ENCODE data around the gene MLKL.
"Not testable (repeated sequence)": the region's sequence is repeated elsewhere in the genome, so short reads cannot be mapped to it uniquely, and the experiment has no call there.

MLKL gene

DNA sequence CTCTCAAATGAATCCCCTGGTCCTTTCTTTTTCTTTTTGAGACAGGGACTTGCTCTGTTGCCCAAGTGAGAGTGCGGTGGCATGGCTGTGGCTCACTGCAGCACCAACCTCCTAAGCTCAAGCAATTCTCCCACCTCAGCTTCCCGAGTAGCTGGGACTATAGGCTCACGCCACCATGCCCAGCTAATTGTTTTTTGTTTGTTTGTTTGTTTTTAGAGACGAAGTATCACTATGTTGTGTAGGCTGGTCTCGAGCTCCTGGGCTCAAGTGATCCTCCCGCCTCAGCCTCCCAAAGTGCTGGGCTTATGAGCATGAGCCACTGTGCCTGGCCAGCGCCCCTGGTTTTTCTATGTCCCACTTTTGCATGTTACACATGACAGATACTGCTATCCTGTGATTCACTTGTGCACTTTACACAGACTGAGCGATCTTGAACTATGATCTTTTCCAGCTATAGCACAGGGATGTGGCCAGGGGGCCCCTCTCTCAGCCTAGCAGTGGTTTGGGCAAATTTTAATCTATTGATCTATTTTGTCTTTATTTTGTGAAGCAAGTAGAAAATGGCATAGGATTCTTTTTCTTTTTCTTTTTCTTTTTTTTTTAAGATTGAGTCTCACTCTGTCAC lies 31.3 kb upstream of the MLKL start:
- no peak for DNase-seq

DNA sequence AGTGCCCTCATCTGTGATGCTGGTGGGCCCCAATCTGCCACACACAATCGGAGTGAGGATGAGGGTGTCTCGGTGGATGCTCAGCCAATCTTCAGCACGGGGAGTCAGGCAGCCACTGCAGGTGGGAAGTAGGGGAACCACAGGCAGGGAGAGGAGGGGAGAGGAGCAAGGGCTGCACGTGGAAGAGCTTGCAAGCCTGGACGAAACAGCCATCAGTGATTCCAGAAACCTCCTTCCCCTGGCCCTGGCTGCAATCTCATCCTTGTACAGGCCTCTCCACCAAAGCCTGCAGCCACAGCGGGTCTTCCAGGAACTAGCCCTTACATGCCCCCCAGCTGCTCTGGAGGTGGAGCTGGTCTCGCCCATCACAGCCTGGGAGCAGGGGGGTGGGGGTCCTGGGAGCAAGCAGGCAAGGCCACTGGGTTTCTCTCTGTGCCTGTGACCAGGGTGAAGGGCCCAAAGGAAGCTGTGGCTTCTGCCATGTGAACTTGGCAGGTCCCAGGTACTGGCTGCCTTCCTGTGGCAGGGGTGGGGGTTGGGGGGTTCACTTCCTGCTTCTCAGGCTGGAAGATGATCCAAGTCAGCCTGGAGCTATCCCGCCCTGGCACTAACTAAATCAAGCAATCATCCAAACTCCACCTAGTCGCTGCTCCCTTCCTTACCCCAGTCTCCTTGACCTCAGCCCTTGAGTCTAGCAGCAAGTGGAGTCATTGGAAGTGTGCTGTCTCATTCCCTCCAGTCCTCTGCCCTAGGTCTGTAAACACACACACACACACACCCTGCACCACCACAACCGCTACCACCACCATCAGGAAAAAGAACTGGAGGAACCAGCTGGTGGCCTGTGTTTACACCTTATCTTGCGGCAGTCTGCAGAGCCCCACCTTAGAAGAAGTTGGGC lies 29.4 kb upstream of the MLKL start:
- peak; percentile 69 for DNase-seq

DNA sequence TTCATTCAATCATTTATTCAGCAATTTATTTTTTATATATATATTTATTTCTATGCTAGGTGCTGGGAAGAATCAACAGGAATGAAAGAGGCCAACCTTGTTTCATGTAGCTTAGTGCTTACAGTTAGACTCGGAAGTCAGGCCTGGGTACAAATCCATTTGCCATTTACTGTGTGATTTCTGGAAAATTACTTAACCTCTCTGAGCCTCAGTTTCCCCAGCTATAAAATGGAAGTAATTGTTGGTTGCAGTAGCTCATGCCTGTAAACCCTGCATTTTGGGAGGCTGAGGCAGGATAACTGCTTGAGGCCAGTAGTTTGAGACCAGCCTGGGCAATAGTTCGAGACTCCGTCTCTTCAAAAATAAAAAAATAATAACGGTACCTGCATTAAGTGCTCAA lies 27.2 kb upstream of the MLKL start:
- DNase-seq = no peak

DNA sequence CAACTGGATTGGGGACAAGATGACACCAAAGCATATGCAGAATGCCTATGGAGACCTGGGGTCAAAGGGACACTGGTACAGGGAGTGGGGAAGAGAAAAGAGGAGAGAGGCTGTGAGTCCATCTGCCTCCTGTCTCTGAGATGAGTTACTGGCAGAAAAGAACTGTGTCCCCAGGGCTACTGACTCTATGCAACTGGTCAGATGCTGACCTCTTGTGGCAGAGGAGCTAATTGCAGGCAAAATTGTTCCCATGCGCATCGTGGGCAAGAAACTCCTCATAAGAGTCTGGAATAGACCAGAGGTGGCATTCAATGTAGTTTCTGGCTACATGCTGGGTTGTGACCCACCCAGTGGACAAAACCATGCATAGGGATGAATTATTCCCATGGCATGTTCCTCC lies 26.1 kb upstream of the MLKL start:
- DNase-seq = peak; percentile 64

DNA sequence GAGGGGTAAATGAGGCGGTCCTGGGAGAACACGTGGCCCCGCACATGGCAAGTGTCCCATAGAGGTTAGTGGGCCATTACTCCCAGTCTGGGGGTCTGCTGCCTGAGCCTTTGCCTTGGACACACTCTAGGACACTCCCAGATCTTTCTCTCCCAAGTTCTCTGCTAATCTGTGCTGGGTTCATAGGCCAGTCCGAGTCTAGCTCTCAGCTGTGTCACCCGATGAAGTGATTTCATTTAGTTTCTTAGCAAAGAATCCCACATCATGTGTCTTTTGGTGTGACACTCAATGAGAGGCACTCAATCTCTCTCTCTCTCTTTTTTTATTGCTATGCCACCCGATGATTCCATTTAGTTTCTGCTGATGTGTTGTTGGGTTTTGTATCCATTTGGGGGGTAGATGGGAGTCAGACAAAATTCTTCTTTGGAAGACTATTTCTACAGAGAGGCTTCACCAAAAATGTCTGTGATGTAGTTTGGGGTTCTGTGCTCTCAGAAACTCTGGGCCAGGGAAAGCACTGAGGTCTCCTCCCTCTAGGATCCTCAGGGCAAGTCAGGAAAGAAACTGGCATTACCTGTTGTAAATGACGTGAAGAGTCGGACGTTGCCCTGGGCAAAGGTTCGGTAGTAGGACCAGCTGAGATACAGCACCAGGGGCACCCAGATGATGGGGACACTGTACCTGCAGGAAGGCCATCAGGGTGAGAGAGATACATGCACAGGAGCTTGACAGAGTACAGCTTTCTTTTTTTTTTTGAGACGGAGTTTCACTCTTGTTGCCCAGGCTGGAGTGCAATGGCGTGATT lies 25.2 kb upstream of the MLKL start:
- no peak for DNase-seq

DNA sequence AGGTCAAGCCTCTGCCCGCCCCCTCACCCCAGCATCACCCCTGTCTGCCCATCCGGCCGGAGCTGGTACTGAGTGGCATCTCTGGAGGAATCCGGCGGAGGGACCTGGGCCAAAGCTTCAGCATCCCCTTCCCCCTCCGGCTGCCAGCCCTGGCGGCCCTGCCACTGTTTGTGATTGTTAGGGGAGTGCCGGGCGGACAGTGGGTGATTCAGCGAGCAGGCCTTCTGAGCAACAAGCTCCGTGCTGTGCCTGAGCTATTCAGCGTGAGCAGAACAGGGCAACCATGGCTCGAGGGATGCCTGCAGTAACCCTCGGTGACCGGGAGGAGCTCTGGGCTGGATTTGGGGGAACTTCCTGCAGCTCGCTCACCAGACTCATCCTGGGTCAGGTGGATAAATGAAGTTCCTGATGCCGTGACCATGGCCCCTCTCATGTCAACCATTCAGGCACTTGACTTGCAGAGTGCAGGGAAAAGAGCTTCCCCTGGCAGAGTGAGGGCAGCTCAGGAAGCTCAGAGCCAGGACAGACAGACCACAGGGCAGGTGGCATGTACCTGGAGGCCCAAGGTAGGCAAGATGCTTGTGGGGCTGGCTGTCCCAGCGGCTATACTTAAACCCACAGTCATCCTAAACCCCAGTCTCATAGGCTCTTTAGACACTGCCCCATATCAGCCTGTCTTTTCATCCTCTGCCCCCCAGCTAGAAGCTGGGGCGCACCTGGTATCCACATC lies 24.3 kb upstream of the MLKL start:
- no peak for DNase-seq

DNA sequence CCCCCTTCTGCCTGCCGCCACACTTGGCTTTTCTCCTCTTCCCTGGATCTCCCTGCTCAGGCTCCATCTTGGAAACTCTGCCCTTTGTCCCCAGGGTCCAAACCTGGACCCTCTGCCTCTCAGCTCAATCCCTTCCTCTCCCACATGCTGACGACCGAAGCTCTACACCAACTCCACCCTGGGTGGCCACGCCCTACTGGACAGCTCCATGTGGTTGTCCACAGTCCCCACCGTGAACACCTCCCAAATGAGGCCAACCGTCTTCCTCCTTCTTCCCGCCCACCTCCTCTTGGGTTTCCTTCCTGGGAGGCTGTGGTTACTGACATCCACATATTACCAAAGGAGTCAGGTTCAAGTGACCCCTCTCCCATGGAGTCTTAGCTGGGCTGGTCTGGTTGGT lies 22.6 kb upstream of the MLKL start:
- no peak for DNase-seq

DNA sequence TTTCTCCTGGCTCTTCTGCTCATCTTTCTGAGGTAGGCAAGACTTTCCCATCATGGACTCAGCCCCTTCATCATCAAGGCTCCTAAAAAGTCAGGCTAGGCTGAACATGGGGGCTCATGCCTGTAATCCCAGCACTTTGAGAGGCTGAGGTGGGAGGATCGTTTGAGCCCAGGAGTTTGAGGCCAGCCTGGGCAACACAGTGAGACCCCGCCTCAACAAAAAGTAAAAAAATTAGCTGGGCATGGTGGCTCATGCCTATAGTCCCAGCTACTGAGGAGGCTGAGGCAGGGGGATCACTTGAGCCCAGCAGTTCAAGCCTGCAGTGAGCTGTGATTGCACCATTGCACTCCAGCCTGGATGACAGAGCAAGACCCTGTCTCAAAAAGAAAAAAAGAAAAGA lies 21.5 kb upstream of the MLKL start:
- not testable (repeated sequence) for DNase-seq

DNA sequence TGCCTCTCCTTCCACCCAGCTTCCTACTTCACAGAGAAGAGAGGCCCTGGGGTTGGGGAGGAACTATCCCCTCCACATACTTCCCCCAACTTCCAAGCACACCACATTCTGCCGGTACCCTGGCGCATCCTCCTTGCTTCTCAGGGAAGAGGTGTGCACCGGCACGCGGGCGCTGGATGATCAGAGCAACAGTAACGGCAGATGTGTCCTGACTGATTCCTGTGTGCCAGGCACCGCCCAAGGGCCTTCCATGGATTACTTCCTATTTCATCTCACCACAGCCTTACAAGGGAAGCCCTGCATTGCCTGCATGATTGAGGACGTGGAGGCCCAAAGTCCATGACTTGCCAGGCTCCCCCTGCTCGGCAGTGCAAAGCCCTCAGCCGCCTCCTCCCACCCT lies 21.1 kb upstream of the MLKL start:
- DNase-seq = no peak

DNA sequence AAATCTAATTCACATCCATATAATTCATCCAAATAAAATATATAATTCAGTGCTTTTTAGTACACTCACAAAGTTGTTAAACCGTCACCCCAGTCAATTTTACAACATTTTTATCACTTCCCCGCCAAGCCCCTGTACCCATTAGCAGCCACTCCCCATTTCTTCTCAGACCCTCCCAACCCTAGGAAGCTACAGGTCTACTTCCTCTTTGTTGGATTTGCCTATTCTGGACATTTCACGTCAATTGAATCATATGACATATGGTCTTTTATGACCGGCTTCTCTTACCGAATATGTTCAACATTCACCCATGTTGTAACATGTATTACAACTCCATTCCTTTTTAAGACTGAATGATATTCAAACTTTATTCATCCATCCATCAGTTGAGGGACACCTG lies 19.9 kb upstream of the MLKL start:
- no peak for DNase-seq

DNA sequence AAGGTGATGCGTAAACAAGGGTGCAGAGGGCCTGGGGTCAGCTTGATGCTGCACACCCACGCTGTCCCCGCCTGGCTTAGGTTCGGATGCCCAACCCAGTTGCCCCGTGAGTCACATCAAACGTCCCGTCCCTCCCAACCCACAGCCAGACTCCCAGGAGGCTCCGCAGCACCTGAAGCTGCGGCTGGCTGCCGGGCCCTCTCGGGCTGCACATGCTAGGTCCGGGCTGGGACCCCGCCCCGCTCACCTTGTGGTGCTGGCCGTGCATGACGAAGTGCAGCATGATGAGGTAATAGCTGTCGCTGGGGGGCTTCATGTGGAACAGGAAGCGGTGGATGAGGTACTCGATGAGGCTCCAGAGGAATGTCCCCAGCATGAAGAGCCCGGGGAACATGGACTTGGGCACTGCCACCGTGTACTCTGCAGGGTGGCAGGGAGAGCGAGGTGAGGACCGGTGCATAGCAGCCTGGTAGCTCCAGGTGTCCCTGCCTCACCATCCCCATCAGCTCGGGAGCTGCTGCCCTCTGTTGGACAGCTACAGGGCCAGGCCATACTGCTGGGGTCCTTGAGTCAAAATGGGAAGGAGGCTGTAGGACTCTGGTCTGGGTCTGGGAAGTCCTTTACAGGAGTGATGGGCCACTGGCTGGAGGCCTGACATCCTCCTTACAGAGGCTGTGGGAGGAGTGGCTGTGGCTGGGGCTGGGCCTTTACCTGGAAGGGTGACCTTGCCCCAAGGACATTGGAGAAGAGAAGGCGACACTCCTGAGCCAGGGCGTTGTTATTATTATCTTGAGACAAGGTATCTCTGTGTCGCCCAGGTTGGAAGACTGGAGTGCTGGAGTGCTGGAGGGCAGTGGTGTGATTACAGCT lies 18.3 kb upstream of the MLKL start:
- DNase-seq = no peak

DNA sequence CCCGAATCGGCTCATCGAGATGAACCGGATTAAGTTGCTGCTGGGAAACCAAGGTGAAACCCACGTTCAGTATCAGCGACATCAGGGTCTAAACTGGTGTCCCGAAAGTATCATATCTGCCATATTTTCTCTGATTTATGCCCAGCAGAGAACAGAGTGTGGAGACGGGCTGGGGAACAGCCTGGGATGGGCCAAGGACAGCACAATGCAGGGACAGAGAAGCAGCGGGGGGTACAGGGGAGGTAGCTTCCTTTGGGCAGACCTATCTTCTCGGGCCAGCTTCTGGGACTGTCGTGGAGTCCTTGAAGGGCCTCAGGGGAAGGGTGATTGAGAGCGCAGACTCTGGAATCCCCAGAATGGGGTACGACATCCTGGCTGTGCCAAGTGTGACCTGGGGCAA lies 17.5 kb upstream of the MLKL start:
- no peak for DNase-seq

DNA sequence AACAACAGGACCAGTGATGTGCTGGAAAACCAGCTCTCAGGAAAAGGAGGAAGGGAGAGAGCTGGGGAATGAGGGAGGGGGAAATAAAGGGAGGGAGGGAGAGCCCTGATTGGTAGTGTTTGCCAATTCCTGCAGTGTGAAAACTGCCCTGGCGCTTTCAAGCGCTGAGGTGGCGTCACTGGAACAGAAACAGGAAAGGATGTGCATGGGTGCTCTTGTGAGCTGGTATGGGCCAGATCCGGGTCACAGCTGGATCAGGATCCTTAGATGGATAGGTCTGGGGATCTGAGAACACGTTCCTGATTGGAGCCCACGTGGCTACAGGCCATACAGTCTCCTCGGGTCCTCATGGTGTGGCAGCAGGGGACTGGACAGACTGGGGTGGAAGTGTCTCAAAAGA lies 16.7 kb upstream of the MLKL start:
- DNase-seq = no peak

DNA sequence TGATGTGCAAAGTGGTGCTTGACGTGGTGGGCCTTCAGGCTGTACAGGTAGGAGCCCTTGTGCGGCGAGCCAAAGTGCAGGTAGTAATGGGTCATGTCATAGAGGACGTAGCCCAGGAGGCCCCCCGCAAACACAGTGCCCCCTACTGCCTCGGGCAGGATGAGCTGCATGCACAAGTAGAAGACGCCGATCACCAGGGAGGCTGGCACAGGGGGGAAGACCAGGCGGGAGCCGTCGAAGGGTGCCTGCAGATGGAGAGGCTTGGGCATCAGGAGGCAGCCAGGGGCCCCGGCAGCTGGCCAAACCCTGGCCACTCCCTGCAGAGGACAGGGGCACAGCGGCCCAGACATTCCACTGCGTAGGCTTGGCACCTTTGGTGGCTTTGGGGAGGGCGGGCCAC lies 15.7 kb upstream of the MLKL start:
- DNase-seq = no peak

DNA sequence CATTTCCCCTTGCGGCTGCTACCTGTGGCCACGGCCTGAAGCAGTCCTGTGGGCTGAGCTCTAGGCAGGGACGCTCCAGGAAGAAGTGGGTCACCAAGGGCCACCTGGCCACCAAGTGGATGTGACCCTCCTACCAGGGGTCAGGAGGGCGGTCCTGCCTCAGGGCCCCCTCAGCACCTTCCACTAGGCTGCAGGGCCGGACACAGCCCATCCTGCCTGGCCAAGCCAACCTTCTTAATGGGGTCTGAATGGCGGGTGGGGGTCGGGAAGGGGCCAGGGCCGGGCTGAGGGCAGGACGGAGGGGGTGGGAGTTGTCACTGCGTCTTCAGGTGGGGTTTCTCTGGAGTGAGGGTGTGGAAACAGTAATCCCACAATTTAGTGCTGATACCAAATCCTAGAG lies 13.2 kb upstream of the MLKL start:
- no peak for DNase-seq

DNA sequence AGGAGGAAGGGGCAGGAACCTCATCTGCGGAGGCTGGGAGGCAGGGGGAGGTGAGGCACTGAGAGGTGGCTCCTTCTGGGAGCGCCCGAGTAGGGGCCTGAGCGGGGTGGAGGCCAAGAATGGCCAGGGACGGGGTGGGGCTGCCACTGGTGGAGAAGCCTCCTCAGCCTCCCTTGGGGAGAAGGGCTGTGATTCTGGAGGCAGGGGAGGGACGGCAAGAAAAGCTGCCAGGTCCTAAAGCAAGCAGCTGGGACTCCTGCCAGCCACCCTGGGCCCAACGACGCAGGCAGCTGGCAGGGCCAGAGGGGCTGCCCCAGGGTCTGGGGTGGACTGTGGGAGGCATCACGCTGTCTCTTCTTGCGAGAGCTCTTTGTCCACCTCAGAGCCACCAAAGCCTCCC lies 12.7 kb upstream of the MLKL start:
- no peak for DNase-seq

DNA sequence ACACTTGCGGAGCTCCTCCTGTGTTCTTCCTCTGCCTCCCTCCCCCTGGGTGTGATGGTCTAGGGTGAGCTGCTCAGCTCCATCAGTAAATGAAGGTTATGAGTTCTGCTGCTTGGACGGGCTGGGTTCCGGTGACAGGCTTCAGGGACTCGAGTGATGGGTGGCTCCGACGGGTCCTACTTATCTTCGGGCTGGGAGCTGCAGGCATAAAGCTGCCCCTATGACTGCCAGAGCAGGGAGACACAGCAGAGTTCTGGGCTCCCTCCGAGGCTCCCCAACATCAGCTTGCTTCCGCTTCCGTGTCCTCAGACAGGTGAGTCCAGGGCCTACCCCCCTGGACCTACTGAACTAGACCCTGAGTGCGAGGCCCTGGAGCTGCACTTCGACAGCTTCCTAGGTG lies 11.3 kb upstream of the MLKL start:
- no peak for DNase-seq

DNA sequence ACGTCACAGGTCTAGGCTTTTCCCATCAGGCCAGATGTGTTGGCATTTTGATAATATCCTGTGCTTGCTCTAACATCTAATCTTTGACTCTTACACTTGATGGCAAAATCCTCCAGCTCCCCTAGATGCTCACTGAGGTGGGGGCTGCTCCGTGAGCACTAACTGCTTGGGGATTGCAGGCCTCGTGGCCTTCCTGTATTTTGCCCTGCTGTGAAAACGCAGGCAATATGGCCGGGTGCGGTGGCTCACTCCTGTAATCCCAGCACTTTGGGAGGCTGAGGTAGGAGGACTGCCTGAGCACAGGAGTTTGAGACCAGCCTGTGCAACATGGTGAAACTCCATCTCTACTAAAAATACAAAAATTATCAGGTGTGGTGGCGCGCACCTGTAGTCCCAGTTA lies 9.7 kb upstream of the MLKL start:
- no peak for DNase-seq

DNA sequence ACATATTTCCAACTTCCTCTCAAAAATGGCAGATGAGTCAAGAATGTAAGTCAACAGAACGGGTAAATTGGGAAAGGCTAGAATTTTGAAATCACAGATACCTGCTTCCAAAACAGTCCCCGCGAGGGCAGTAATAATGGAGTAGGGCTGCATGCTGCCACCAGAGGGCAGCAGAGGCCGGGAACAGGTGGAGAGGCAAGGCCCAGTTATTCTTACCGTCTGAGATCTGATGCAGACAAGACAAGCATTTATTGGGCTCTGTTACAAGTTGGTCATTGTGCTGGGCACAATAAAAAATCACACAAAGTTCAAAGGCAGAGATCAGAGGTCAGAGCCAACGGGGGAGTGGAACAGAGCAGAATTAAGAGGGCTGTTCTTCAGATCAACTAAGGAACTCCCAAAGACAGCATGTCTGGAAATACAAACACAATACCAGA lies 8.8 kb upstream of the MLKL start:
- peak; percentile 85 for DNase-seq

DNA sequence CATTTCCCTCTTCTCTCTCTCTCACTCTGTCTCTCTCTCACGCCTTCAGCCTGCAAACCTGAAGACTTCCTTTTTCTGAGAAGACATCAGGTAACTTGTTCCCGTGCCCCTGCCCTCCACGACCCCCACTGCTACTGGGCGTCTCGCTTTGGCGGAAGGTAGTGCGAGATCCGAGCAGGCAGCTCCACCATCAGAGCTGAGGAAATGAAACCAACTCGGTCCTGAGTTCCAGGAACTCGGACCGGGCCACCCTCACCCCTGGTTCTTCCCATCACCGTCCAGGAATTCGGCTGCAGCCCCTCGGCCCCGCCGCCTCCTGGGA lies 585 bp downstream of the MLKL start:
- DNase-seq = peak; percentile 47

DNA sequence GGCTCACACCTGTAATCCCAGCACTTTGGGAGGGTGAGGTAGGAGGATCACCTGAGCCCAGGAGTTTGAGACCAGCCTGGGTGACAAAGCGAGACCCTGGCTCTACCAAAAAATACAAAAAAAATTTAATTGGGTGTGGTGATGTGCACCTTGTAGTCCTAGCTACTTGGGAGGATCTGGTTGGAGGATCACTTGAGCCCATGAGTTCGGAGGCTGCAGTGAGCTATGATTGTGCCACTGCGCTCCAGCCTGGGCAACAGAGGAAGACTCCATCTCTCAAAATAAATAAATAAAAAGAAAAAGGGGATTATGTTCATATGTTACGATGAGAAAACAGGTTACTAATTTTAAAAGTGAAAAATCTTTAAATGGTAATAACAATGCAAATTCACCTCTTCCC lies 996 bp downstream of the MLKL start:
- DNase-seq = peak; percentile 28

DNA sequence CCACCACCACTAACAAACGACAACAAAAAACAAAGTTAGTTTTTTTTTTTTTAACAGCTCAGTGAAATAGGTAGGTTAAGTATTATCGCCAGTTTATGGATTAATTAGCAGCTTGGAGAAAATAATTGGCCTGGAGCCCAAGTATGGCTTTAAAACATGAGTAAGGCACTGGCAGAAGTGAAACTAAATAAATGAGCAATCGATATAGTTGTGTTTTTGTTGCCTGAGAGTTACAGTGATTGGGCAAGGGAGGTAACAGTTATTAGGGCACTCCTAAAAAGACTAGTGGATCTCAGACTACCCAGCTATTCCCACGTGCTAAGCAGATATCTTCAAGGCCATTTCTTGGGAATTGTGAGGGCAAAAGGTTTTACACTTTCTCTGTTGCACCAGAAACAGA lies 2.4 kb downstream of the MLKL start:
- DNase-seq = peak; percentile 9
